ENCODE measurements around the gene ATP8A1.

GRCh38 chr4:42519803-42520417 lies 137.0 kb downstream of the ATP8A1 start:
- peak; percentile 35 to 68 (median 51) for TF ChIP-seq CTCF (IDR thresholded peaks at IDR 0.05)
- TF ChIP-seq POLR2A (IDR thresholded peaks at IDR 0.05): no peak
- TF ChIP-seq POLR2AphosphoS5 (IDR thresholded peaks at IDR 0.05): no peak
- no peak for TF ChIP-seq EP300 (IDR thresholded peaks at IDR 0.05)

Measured in upper lobe of left lung (tissue), 4 donors.